H1 (cell line): ENCODE results near the gene NHLRC2.

Experiments
- CBX8 ChIP-seq: fragments of 300-800, 300-1000 bp; sonication (generic); IDR thresholded peaks from 2 replicates; pipeline ENCODE4 v1.7.1; 2016; ENCODE audit warnings: low read depth, low read length, borderline replicate concordance
- CREB1 ChIP-seq: IDR thresholded peaks from 2 replicates; pipeline ENCODE4 v1.6.1; 2012; ENCODE audit warnings: inconsistent platforms
- CTCF ChIP-seq, 3 experiments: IDR thresholded peaks; 1 replicate in 2 of 3; 2 replicates in 1 of 3; pipeline versions ENCODE4 v1.5.1 to v1.6.1; 2011; ENCODE audit warnings: low read length in 3 of 3, mild to moderate bottlenecking in 3 of 3, inconsistent platforms in 2 of 3, low read depth in 1 of 3, moderate library complexity in 1 of 3; ENCODE audit not compliant: insufficient read depth in 1 of 3; ENCODE audit errors: control extremely low read depth in 1 of 3
- EGR1 ChIP-seq: IDR thresholded peaks from 2 replicates; pipeline ENCODE4 v1.6.1; 2011; ENCODE audit warnings: low read depth, low read length, borderline replicate concordance
- EP300 ChIP-seq, 2 experiments: IDR thresholded peaks; 1 replicate in 1 of 2; 2 replicates in 1 of 2; pipeline ENCODE4 v1.6.1; 2011 to 2012; ENCODE audit warnings: low read depth in 2 of 2, low read length in 2 of 2, mild to moderate bottlenecking in 2 of 2, borderline replicate concordance in 1 of 2, inconsistent platforms in 1 of 2, moderate library complexity in 1 of 2
- EZH2 ChIP-seq: fragments of 200-600 bp; sonication (generic); IDR thresholded peaks from 2 replicates; pipeline ENCODE4 v1.7.1; 2012; ENCODE audit warnings: low read depth, mild to moderate bottlenecking, moderate library complexity, low read length, inconsistent platforms; ENCODE audit not compliant: severe bottlenecking
- NRF1 ChIP-seq: IDR thresholded peaks from 2 replicates; pipeline ENCODE4 v1.6.1; 2011; ENCODE audit warnings: mild to moderate bottlenecking, low read depth, low read length, improper control_type of control experiment
- POLR2A ChIP-seq, 2 experiments: IDR thresholded peaks; 1 replicate in 1 of 2; 2 replicates in 1 of 2; pipeline ENCODE4 v1.6.1; 2011; ENCODE audit warnings: low read depth in 2 of 2, low read length in 2 of 2, mild to moderate bottlenecking in 2 of 2; ENCODE audit errors: control extremely low read depth in 1 of 2
- POLR2AphosphoS5 ChIP-seq: IDR thresholded peaks from 2 replicates; pipeline ENCODE4 v1.6.1; 2011; ENCODE audit warnings: low read depth, low read length
- SIX5 ChIP-seq: IDR thresholded peaks from 2 replicates; pipeline ENCODE4 v1.6.1; 2011; ENCODE audit warnings: mild to moderate bottlenecking, low read depth, low read length
- YY1 ChIP-seq: IDR thresholded peaks from 2 replicates; pipeline ENCODE4 v1.6.1; 2011; ENCODE audit warnings: low read depth, mild to moderate bottlenecking, low read length
- TF ChIP-seq, protein P1 (sequence below): IDR thresholded peaks from 2 replicates; pipeline ENCODE4 v1.6.1; 2011; ENCODE audit warnings: low read length, improper control_type of control experiment

- TF ChIP-seq CTCF (IDR thresholded peaks at IDR 0.05; ENCODE audit: control extremely low read depth in 1 of 3, insufficient read depth in 1 of 3, low read depth in 1 of 3, low read length in 3 of 3) (no peak), EP300 (IDR thresholded peaks at IDR 0.05; ENCODE audit: borderline replicate concordance in 1 of 2, low read depth in 2 of 2, low read length in 2 of 2) (no peak), EGR1 (no peak), NRF1 (no peak), YY1 (no peak), SIX5 (no peak), EZH2 (no peak), POLR2A (IDR thresholded peaks at IDR 0.05; ENCODE audit: control extremely low read depth in 1 of 2, low read depth in 2 of 2, low read length in 2 of 2) (no peak), CBX8 (no peak), POLR2AphosphoS5 (no peak), CREB1 (no peak)
- TF ChIP-seq, protein P1, sequence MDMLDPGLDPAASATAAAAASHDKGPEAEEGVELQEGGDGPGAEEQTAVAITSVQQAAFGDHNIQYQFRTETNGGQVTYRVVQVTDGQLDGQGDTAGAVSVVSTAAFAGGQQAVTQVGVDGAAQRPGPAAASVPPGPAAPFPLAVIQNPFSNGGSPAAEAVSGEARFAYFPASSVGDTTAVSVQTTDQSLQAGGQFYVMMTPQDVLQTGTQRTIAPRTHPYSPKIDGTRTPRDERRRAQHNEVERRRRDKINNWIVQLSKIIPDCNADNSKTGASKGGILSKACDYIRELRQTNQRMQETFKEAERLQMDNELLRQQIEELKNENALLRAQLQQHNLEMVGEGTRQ = no peak
Observed at GRCh38 chr10:113939212-113939860, 84.9 kb downstream of the NHLRC2 start.
